ENCODE measurements around the gene CTDP1.

The CTDP1 gene

DNA sequence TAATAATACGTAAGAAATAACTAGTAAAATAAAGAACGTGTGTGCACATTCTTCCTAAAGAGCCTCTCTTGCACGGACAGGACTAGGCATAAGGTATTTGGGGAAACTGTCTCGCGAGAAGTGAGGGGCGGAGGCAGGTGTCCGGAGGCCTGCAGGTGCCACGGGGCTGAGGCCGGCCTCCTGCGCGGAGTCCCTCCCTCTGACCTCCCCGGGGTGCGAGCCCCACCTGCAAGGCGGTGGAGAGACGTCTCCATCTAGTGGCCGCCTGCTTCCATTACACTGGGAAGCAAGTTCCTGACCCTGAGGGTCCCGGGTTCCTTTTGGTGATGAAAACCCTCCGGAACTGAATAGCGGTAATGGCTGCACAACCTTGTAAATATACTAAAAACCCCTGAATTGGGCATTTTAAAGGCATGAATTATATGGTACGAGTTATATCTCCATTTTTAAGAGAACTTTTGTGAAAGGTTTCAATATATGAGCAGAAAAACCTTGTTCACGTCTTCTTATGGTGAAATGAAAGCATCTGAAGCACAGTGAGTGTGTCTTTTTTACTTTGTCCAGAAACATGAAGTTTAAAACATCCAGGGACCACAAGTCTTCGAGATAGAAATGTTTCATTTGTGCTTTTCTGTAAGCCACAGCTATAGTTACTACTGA lies 35.5 kb upstream of the CTDP1 start:
- DNase-seq (ENCODE audit: low spot score) (peak; percentile 17), FAIRE-seq (no peak)

DNA sequence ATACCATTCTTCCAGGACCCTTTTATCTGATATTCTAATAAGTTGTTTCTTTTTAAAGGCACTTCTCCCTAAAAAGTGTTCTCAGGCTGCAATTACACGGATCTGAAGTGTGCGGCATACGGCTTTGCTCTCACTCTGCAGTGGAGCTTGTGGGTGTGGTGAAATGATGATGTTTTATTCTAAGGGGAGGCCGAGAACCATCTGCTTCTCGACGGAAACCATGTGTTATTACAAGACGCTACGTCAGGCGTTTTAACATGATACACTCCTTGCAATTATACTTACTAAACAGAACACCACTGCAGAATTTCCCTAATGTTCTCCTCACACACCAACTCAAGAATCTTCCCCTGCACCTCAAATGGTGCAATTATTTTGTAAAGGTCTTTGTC lies 34.9 kb upstream of the CTDP1 start:
- DNase-seq (ENCODE audit: low spot score) = no peak
- no peak for FAIRE-seq

DNA sequence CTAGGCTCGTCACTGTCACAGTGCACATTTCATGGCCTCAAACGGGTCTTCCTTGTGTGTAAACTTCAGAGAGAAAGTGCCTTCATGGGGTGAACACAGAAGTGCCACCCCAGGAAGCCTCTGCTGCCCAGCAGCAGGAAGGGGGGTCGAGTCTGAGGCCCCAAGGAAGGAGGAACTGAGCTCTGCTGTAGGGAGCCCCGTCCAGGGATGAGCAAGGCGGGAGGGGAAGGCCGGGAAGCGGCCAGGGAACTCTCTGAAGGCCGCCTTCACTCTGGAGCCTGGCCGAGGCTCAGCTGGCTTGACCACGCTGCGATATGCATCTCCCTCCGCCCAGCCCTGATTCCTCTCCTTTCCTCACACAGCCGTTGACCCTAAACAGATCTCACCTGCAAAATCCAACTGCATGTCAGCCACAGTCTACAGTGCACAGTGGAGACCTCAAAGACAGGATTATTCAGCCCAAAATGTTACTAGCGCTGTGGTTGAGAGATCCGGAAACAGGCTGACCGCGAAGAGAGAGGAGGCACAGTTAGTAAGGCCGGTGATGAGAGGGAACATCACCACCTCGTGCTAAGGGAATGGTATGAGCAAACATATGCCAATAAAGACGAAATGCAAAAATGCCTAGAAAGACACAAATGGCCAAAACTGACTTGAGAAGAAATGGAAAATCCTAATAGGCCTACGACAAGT lies 34.2 kb upstream of the CTDP1 start:
- no peak for DNase-seq (ENCODE audit: low spot score)
- FAIRE-seq = no peak

DNA sequence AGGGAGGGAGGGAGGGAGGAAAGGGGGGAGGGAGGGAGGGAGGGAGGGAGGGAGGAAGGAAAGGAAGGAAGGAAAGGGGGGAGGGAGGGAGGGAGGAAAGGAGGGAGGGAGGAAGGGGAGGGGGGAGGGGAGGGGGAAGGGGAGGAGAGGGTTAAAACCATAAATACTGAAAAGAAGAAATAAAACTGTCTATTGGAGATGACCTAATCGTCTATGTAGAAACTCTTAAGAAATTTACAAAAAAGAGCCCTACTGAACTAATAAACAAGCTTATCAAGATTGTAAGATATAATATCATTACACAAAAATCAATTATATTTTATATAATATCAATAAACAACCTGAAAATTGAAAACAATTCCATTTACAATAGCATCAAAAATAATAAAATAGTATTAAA lies 32.3 kb upstream of the CTDP1 start:
- FAIRE-seq (no peak), DNase-seq (ENCODE audit: low spot score) (no peak)

DNA sequence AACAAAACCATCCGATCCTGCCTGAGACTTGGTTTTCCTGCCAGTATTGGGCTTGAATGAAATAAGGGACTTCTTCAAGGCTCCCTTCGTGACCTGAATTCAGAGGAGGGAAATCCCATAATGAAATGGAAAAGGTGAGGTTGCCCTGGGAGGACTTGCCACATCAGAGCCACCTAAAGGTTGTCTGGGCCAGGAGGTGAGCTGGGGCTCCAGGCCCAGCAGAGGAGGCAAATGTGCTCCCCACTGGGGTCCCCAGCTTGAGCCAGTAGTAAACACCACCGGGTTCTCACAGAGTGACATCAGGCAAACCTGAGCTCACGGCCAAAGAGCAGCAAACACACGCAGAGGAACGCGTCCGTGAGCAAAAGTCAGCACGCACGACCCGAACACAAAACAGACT lies 28.6 kb upstream of the CTDP1 start:
- DNase-seq (ENCODE audit: low spot score) (no peak), FAIRE-seq (no peak)

DNA sequence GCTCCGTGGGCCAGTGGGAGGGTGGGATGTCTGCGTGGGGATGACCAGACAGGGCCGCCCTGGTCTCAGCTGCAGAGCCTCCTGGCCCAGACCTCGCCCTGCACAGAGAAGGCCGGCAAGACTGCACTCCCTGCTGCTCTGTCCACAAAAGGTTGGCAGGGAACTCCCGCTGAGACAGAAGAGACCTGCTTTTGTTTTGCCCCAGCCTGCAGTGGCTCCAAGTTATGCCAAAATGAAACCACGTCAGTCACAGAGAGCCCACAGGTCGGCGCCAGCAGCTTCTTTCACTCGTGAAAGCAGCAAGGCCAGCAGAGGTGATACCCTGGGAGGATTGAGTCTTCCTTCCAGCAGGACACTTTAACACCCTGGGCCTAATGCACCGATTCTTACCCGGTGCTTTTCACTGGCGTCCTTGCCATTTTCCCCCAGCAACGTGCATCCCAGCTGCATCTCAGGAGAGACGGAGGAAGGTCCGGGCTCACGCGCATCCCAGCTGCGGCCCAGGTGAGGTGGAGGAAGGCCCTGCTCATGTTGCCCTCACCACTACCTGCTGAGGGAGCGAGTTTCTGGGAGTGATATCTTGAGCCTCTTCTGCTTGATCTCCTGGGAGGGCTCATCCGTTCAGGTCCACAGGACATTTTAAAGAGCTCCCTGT lies 22.1 kb upstream of the CTDP1 start:
- no peak for DNase-seq (ENCODE audit: low spot score)
- no peak for FAIRE-seq

DNA sequence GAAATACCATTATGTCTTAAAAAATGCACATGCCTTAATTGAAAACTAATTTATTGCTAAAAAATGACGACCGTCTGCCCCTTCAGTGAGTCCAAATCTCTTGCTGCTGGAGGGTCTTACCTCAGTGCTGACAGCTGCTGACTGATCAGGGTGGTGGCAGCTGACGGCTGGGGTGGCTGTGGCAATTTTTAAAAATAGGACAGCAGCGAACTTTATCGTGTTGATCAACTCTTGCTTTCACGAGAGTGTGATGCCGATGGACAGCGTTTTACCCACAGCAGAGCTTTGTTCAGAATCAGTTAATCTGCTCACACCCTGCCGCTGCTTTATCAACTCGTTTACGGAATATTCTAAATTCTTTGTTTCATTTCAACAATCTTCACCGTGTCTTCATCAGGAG lies 21.2 kb upstream of the CTDP1 start:
- no peak for DNase-seq (ENCODE audit: low spot score)
- no peak for FAIRE-seq

DNA sequence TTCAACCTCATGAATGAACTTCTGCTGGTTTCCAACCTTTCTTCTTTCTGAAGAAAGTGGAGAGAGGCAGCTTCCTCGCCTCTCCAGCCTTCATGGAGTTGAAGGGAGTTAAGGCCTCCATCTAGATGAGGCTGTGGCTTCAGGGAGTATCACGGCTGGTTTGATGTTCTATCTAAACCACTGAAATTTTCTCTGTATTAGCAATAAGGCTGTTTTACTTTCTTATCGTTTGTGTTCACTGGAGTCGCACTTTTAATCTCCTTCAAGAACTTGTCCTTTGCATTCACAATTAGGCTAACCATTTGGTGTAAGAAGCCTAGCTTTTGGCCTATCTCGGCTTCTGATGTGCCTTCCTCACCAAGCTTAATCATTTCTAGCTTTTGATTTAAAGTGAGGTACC lies 19.9 kb upstream of the CTDP1 start:
- no peak for DNase-seq (ENCODE audit: low spot score)

DNA sequence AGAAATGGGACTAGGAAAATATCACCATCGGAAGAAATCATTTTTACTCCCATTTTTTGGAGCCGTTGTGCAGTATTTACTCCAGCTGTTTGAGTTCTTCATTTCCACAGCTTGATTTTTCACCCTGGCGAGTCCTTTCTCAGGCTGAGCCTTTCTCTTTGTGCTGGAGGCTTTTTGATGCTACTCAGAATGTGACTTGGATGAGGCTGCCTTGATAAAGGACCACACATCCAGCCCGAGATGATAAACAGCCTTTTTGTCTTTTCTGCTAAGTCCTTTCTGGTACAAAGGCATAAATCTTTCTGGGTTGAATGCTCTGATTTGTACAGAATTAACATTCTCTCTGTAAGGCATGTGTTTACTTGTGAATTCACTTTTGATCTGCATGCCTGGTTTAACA lies 17.6 kb upstream of the CTDP1 start:
- no peak for FAIRE-seq
- no peak for DNase-seq (ENCODE audit: low spot score)

More for the DNA sequence above, 19.9 kb upstream of the CTDP1 start:
- FAIRE-seq = no peak

DNA sequence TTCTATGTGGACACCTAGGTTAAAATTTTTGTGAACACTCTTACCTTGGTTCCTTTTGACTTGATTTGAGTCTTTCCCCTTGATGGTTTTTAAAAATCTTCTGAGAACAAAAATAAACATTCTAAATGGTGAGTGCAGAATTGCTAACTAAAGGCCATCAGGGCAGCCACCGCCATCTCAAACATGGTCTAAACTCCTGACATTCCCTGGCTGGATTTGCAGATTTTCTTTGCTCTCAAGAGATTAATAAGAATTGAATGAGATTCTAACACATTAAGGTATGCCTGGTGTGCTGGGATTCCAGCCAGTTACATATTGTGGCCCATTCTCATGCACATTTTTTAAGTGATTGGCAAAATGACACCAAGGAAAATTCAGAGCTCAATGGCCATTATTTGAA lies 17.2 kb upstream of the CTDP1 start:
- DNase-seq (ENCODE audit: low spot score) = no peak
- FAIRE-seq = no peak

DNA sequence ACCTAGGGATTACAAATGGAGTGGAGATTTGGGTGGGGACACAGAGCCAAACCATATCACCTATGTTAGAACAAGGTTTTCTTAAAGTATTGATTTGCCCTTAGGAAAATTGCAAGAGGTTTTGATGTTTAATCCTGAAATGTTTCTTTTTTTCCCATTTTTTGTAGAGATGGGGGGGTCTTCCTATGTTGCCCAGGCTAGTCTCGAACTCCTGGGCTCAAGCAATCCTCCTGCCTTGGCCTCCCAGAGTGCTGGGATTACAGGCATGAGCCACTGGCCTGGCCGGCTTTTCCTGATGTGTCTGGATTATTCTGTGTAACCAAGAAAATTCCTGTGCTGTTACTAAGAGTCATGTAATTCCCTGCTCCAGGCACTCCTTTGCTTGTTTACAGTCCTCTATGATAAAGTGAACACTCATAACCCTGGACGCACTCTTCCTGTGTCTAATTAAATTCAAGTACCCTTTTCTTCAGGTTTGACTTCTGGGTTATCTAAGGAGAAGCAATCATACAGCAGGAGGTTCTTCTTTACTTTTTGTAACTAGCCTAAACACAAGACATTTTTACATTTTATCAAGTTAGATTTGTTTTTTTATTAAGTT lies 15.0 kb upstream of the CTDP1 start:
- DNase-seq (ENCODE audit: low spot score) (peak; percentile 28), FAIRE-seq (no peak)

DNA sequence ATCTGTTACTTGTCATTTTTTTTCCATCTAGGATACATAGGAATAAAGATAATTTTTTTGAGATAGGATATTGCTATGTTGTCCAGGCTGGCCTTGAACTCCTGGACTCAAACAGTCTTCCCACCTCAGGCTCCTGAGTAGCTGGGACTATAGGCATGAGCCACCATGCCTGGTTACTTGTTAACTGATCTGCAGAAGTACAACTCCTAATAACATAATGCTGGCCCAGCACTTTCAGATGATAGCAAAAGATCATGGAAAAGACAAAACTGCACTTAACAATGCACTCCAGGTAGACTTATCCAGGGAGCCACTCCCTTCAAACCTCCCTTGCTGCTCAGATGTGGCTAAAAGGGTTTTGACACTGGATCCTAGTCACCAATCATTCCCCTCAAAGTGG lies 11.4 kb upstream of the CTDP1 start:
- no peak for FAIRE-seq
- no peak for DNase-seq (ENCODE audit: low spot score)

DNA sequence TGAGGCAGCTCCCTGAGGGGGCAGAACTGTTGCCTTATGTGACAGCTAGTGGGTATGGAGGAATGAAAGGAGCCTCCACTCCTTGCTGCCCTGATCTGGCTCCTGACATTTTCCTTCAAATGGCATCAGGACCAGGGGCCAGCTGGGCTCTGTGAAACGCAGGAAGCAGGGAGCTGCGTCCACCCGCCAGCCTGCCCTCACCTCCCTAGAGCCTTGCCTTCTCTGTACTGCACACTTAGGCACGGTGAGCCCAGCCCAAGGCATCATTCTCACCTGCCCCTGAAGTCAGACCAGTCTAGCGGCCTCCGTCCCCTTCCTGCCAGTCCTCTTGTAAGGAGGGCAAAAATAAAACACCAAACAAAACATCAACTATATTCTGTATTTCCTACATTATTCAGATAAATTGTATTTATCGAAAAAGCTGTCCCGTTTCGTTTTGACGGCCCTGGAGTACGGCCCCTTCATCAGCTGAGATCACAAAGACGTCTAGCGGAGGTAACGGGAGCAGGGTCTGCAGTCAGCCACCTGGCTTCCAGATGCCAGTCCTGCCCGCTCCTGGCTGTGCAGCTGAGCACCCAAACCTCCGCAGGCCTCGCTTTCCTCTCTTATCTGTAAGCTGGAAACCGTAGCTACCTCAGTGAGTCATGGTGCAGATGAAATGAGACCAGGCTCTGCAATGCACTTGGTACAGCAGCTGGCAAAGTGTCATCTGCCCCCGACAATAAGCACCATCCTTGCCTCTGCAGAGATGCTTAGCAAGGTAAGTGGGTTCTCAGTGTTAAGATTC lies 6.9 kb upstream of the CTDP1 start:
- FAIRE-seq (no peak), DNase-seq (ENCODE audit: low spot score) (no peak)

DNA sequence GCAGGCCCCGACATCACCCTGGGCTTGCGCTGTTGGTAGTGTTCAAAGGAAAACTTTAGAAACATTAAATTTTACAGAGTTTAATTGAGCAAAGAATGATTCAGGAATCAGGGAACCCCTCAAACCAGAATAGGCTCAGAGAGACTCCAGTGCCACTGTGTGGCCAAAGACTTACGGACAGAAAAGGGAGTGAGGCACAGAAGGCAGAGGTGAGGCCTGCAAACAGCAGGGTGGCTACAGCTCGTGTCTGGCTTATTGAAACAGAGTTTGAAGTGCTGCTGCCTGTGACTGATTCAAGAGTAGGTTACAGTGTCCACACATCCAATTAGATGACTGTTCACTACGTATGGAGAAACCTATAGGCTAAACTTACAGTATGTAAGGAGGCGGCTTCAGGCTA lies 2.4 kb upstream of the CTDP1 start:
- DNase-seq (ENCODE audit: low spot score) = no peak
- FAIRE-seq = no peak

DNA sequence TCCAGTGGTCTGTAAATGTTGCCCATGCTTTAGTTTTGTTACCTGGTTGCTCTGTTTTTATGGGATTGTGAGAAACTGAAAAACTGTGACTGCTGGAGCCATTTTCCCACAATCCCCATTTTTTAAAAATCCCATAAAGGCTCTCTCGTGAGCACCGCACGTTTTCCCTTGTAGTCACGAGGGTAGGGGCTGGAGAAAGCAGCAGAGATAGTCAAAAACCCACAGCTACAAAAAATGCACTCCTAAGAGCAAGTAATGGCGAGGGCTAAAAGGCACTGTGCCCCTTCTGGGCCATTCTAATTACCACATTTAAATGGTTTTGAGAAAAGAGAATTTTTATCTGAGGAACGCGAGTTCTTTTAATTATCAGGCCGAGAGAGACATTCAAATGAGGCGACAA lies 1.8 kb upstream of the CTDP1 start:
- FAIRE-seq = no peak
- DNase-seq (ENCODE audit: low spot score) = no peak

DNA sequence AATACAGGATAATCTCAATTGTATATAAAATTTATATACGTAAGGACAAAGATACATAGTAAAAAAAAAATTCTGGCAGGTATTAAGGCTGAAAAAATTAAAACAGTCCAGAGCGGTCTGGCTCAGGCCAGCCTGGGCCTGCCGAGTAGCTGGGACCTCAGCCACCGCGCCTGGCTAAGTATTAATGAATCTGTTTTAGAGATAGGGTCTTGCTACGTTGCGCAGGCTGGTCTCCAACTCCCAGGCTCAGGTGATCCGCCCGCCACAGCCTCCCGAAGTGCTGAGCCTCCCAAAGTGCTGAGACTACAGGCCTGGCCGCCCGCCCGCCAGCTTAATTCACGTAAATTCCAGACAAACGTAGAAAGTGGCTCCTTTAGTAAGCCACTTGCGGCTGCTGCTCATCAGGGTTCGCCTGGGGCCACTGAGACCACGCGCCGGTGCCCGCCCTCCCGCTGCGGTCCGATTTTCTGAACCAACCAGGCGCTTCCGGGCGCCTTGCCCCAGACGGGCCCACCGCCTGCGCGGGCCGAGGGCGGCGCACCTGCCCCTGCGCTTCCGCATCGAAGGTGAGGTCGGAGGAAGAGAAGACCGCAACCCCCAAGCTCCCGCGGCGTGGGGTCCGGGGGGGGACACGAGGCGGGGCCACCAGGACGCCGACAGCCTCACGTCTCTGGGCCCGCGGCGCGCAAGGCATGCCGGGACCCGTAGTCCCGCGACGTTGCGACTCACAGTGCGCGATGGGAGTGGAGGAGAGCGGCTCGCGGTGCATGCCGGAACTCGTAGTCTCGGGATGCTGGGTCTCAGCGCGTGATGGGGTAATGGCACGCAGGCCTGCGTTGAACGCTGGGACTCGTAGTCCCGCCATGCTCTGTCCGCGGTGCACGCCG lies 695 bp upstream of the CTDP1 start:
- DNase-seq (ENCODE audit: low spot score) (peak; percentile 95), FAIRE-seq (peak; percentile 74)

DNA sequence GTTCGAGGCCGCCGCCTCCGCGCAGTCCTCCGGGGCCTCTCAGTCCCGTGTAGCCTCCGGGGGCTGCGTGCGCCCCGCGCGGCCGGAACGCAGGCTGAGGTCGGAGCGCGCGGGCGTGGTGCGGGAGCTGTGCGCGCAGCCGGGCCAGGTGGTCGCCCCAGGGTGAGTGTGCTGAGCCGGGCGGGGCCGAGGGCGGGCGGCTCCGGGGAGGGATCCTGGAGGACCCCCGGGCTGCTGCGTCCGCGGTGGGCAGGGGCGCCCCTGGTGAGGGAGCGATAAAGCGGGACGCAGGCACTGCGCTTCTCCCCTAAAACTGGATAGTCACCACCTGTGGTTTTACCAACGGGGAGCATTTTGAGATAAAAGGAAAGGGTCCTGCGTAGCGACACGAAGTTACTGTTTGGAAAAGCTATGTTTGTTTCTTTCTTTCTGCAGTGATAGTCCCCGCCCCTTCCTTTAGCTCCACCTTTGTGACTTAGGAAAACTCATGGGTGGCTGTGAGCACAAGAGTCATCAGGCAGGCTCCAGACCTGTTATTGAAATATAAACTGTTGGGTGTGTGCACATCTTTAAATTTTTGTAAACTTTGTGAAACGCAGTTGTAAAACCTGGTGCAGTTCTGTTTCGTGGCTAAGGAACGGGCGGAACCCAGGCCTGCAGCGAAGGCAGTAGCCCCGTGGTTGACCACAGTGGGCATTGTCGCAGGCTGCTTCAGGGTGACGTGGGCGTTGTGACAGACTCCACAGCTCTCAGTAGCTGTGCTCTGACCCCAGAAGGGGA lies 687 bp downstream of the CTDP1 start:
- peak; percentile 10 for DNase-seq (ENCODE audit: low spot score)
- FAIRE-seq = no peak

DNA sequence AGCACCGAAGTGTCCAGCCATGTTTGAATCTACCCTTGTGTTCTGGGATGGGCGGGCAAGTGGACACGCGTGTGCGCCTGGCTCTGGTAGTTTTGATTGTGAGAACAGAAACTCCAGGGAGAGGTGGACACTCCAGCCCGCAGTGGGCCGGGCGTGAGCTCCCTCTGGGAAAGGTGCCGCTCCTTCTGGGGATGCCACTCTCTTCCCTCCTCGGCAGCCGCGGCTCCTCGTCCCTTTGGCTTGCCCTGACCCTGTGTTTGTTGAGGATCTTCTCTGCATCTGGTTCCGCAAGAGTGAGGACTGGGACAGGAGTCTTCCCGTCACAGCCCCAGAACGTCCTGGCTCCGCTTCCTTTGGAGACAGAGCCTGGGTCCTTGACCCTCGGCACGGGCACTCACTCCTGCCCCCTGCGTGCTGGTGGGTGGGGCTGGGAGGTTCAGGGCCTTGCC lies 1.3 kb downstream of the CTDP1 start:
- DNase-seq (ENCODE audit: low spot score) = no peak
- no peak for FAIRE-seq

DNA sequence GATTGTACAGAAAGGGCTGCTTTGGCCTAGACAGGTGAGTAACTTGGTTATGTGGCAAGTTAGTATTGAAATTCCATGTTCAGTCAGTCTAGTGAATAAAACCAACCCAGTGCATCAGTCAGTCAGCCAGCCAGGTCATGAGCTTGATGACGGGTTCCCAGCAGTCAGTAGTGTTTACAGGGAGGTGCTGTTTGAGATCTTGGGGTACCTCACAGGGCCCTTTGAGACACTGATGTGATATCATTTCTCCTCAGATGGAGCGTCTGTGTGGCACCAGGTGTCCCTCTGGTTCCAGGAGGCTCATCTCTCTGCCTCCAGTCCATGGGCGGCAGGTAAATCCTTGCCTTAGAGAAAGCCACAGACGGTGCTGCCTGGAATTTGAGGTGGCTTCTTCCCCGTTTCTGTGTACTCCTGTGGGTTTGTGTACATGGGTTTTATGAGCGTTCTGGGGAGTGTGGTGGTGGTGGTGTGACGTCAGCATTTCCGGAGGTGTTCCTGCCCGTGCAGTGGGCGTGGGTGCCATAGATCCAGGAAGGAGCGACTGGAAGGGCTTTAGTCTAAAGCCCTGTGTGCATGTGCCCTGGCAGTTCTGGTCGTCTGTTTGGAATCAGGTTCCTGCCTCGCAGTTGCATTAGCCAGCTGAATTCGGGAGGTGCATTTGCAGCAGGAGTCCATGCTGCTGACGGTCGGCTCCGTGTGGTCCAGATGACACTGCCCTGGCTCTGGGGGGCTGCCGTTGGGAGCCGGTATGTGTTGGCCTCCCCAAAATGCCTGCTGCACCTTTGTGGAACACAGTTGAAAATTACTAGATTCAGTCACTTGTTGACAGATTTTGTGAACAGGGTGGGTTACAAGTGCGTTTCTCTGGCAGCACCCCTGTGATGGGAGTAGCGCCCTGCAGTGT lies 2.1 kb downstream of the CTDP1 start:
- FAIRE-seq (no peak), DNase-seq (ENCODE audit: low spot score) (no peak)
